C4-2B (cell line): ENCODE data around the gene DLG2.

Experiments used
- CTCF ChIP-seq: fragments of 450-650 bp; conservative IDR thresholded peaks from 2 replicates; pipeline ENCODE4 v1.5.1; 2017; ENCODE audit warnings: mild to moderate bottlenecking
- ZFX ChIP-seq: fragments of 450-650 bp; IDR thresholded peaks from 2 replicates; pipeline ENCODE4 v1.6.1; 2017

- TF ChIP-seq CTCF (no peak), ZFX (no peak)
Observed at GRCh38 chr11:83782329-83782728, 1844.8 kb downstream of the DLG2 start.
